Activated CD8-positive, alpha-beta memory T cell treated with anti-CD3 and anti-CD28 coated beads for 1 hour (primary cell): ENCODE data around the gene SLCO6A1.
"Not testable (repeated sequence)": the region's sequence is repeated elsewhere in the genome, so short reads cannot be mapped to it uniquely, and the experiment has no call there.

ENCODE experiments used
- DNase-seq, 2 donors: peaks; one replicate each; pipeline ENCODE4 v3.0.0-alpha.2; 2020; ENCODE audit warnings: low read depth in 1 of 2; ENCODE audit errors: extremely low read depth in 1 of 2

SLCO6A1 gene

GRCh38 chr5:102498271-102499034 lies at the start of gene SLCO6A1:
Gene SLCO6A1, minus strand, starts transcription at chr5:102499001. Its CDS starts 157 bp downstream, at chr5:102498844.
- DNase-seq = no peak

- DNase-seq = no peak
These were observed 48.6 kb upstream of the SLCO6A1 start for GRCh38 chr5:102547141-102548035.

- DNase-seq = no peak
These were observed 46.4 kb upstream of the SLCO6A1 start for GRCh38 chr5:102545175-102545574.

GRCh38 chr5:102542057-102542456 lies 43.3 kb upstream of the SLCO6A1 start:
- DNase-seq = no peak

- DNase-seq = no peak
These were observed 41.4 kb upstream of the SLCO6A1 start for GRCh38 chr5:102539996-102540728.

GRCh38 chr5:102539562-102539961 lies 40.8 kb upstream of the SLCO6A1 start:
- no peak for DNase-seq

GRCh38 chr5:102537011-102537410 lies 38.2 kb upstream of the SLCO6A1 start:
- no peak for DNase-seq

GRCh38 chr5:102536323-102536928 lies 37.6 kb upstream of the SLCO6A1 start:
- DNase-seq = no peak

GRCh38 chr5:102532123-102532522 lies 33.3 kb upstream of the SLCO6A1 start:
- DNase-seq = no peak

GRCh38 chr5:102531506-102531905 lies 32.7 kb upstream of the SLCO6A1 start:
- DNase-seq = no peak

- no peak for DNase-seq
These were observed 30.6 kb upstream of the SLCO6A1 start for GRCh38 chr5:102529447-102529846.

- no peak for DNase-seq
These were observed 30.2 kb upstream of the SLCO6A1 start for GRCh38 chr5:102529031-102529430.

GRCh38 chr5:102528600-102528999 lies 29.8 kb upstream of the SLCO6A1 start:
- no peak for DNase-seq

GRCh38 chr5:102527547-102527946 lies 28.7 kb upstream of the SLCO6A1 start:
- DNase-seq = no peak

- DNase-seq = no peak
These were observed 24.9 kb upstream of the SLCO6A1 start for GRCh38 chr5:102523541-102524175.

GRCh38 chr5:102511666-102512065 lies 12.9 kb upstream of the SLCO6A1 start:
- DNase-seq = no peak

- not testable (repeated sequence) for DNase-seq
These were observed 7.4 kb downstream of the SLCO6A1 start for GRCh38 chr5:102491261-102491914.

- DNase-seq = no peak
These were observed 15.1 kb downstream of the SLCO6A1 start for GRCh38 chr5:102483736-102484135.

- DNase-seq = no peak
These were observed 17.6 kb downstream of the SLCO6A1 start for GRCh38 chr5:102481054-102481715.
